ENCODE data around the gene ALX3. TPM values are rescaled to one million over a fixed set of nuclear protein-coding genes. Genes with fewer than 3 reads are reported as not detected.

The ALX3 gene
- total RNA-seq, 6 experiments from 2014 or later, result not detected

- WGBS (ENCODE audit: insufficient coverage, low coverage, low lambda C conversion rate, missing lambda C conversion rate), result 27% methylated on average over 2 of the region's 7 CpGs
- TF ChIP-seq CTCF (IDR thresholded peaks at IDR 0.05) (no peak), POLR2A (IDR thresholded peaks at IDR 0.05) (no peak)
- ATAC-seq (no peak), DNase-seq (no peak)
- Histone ChIP-seq H3K36me3 (no peaks in the 10 kb centered on the region), H3K9me3 (no peaks in the 10 kb centered on the region), H3K27ac (no peak overlapping the region), H3K27me3 (no peaks in the 10 kb centered on the region), H3K4me3 (no peak overlapping the region), H3K4me1 (no peaks in the 10 kb centered on the region)
- intact Hi-C loops (cut with DNase I), result loop anchor here (5.0 to 10.0 kb wide), 2 partner anchors 53 to 56 kb away; no protein-coding TSS in a partner anchor
These were observed 37.5 kb upstream of the ALX3 start for GRCh38 chr1:110107867-110108469.

- no peaks in the 10 kb centered on the region for H3K4me1 ChIP-seq
- intact Hi-C loops (cut with DNase I), result loop anchor here (5.0 to 10.0 kb wide), 2 partner anchors 51 to 54 kb away; no protein-coding TSS in a partner anchor
- no peak for TF ChIP-seq POLR2A (IDR thresholded peaks at IDR 0.05)
- peak; percentile 86 to 96 (median 94) for TF ChIP-seq CTCF (IDR thresholded peaks at IDR 0.05)
- no peaks in the 10 kb centered on the region for H3K27me3 ChIP-seq
- DNase-seq (peak; percentile 63 to 74 (median 72)), ATAC-seq (peak; percentile 92 to 97 (median 96))
- no peaks in the 10 kb centered on the region for H3K36me3 ChIP-seq
- H3K27ac ChIP-seq, result no peak overlapping the region
- no peaks in the 10 kb centered on the region for H3K9me3 ChIP-seq
- no peak overlapping the region for H3K4me3 ChIP-seq
- no CpG with 5 or more reads among the region's 8 CpGs for WGBS (ENCODE audit: insufficient coverage, low coverage, low lambda C conversion rate, missing lambda C conversion rate)
These were observed 35.8 kb upstream of the ALX3 start for GRCh38 chr1:110106013-110106941.

- H3K4me1 ChIP-seq, result peaks cover 0 to 14% (median 0%) of the 10 kb centered on the region in 4 donors
- no peak for ATAC-seq
- no peaks in the 10 kb centered on the region for H3K27me3 ChIP-seq
- DNase-seq, result no peak
- TF ChIP-seq POLR2A (IDR thresholded peaks at IDR 0.05), result no peak
- H3K36me3 ChIP-seq, result no peaks in the 10 kb centered on the region
- no peak overlapping the region for H3K27ac ChIP-seq
- intact Hi-C loops (cut with DNase I), result loop anchor here in 1 of 2 donors (10.0 kb wide), 1 partner anchor 47 kb away; no protein-coding TSS in a partner anchor
- no peaks in the 10 kb centered on the region for H3K9me3 ChIP-seq
- WGBS (ENCODE audit: insufficient coverage, low coverage, low lambda C conversion rate, missing lambda C conversion rate), result 62% methylated on average over 4 of the region's 7 CpGs
- no peak overlapping the region for H3K4me3 ChIP-seq
These were observed 31.6 kb upstream of the ALX3 start for GRCh38 chr1:110102081-110102480.

- DNase-seq (no peak), ATAC-seq (no peak)
- no peak overlapping the region for H3K4me3 ChIP-seq
- intact Hi-C loops (cut with DNase I), result loop anchor here in 1 of 2 donors (10.0 kb wide), 1 partner anchor 46 kb away; no protein-coding TSS in a partner anchor
- no peaks in the 10 kb centered on the region for H3K9me3 ChIP-seq
- no peaks in the 10 kb centered on the region for H3K27me3 ChIP-seq
- WGBS (ENCODE audit: insufficient coverage, low coverage, low lambda C conversion rate, missing lambda C conversion rate), result 75% methylated on average over 2 of the region's 2 CpGs
- H3K27ac ChIP-seq, result no peak overlapping the region
- H3K4me1 ChIP-seq, result peaks cover 0 to 14% (median 0%) of the 10 kb centered on the region in 4 donors
- no peaks in the 10 kb centered on the region for H3K36me3 ChIP-seq
- no peak for TF ChIP-seq POLR2A (IDR thresholded peaks at IDR 0.05)
- no peak for TF ChIP-seq CTCF (IDR thresholded peaks at IDR 0.05)
These were observed 29.9 kb upstream of the ALX3 start for GRCh38 chr1:110100335-110100734.

All from right lobe of liver (tissue), 6 donors.